DMS79 (cell line): ENCODE results near the gene TIMM22.
"Not testable (repeated sequence)": the region's sequence is repeated elsewhere in the genome, so short reads cannot be mapped to it uniquely, and the experiment has no call there.

Experiments
- DNase-seq: peaks from one replicate; lab custom pipeline; 2025; lab: John Stamatoyannopoulos, UW

Gene TIMM22

GRCh38 chr17:996554-997344 is at the start of gene TIMM22:
TIMM22 (plus strand) TSS chr17:997129; CDS start chr17:997143, 14 bp downstream.
- DNase-seq = peak; percentile 76

- no peak for DNase-seq
Observed at GRCh38 chr17:948284-948852, 48.6 kb upstream of the TIMM22 start.

GRCh38 chr17:949623-950303 is 47.2 kb upstream of the TIMM22 start:
- DNase-seq = no peak

- DNase-seq = no peak
Observed at GRCh38 chr17:951325-952132, 45.4 kb upstream of the TIMM22 start.

- DNase-seq = not testable (repeated sequence)
Observed at GRCh38 chr17:952592-952991, 44.3 kb upstream of the TIMM22 start.

- no peak for DNase-seq
Observed at GRCh38 chr17:953767-954166, 43.2 kb upstream of the TIMM22 start.

GRCh38 chr17:954431-955164 is 42.3 kb upstream of the TIMM22 start:
- DNase-seq = no peak

GRCh38 chr17:956905-957304 is 40.0 kb upstream of the TIMM22 start:
- no peak for DNase-seq

- DNase-seq = no peak
Observed at GRCh38 chr17:957856-958421, 39.0 kb upstream of the TIMM22 start.

GRCh38 chr17:958712-959451 is 38.0 kb upstream of the TIMM22 start:
- no peak for DNase-seq

GRCh38 chr17:962166-962565 is 34.8 kb upstream of the TIMM22 start:
- DNase-seq = no peak

GRCh38 chr17:962670-963069 is 34.3 kb upstream of the TIMM22 start:
- DNase-seq = no peak

- DNase-seq = no peak
Observed at GRCh38 chr17:964876-965275, 32.1 kb upstream of the TIMM22 start.

- DNase-seq = no peak
Observed at GRCh38 chr17:965311-965989, 31.5 kb upstream of the TIMM22 start.

- DNase-seq = no peak
Observed at GRCh38 chr17:967122-967521, 29.8 kb upstream of the TIMM22 start.

- no peak for DNase-seq
Observed at GRCh38 chr17:968812-969730, 27.9 kb upstream of the TIMM22 start.

GRCh38 chr17:969811-970355 is 27.0 kb upstream of the TIMM22 start:
- peak; percentile 18 for DNase-seq

GRCh38 chr17:970364-970763 is 26.6 kb upstream of the TIMM22 start:
- no peak for DNase-seq

- not testable (repeated sequence) for DNase-seq
Observed at GRCh38 chr17:971861-972260, 25.1 kb upstream of the TIMM22 start.
